HK-2 (cell line): Measurements from ENCODE around the gene ANTXR1.
"Not testable (repeated sequence)": the region's sequence is repeated elsewhere in the genome, so short reads cannot be mapped to it uniquely, and the experiment has no call there.

Experiments used
- DNase-seq: peaks from one replicate; pipeline ENCODE4 v3.0.0-alpha.2; 2018; ENCODE audit not compliant: unreplicated experiment

The ANTXR1 gene

GRCh38 chr2:69208023-69208595 lies 195.1 kb downstream of the ANTXR1 start:
- no peak for DNase-seq

- DNase-seq = no peak
Measured at GRCh38 chr2:69209482-69209881, 196.5 kb downstream of the ANTXR1 start.

GRCh38 chr2:69210385-69210784 lies 197.4 kb downstream of the ANTXR1 start:
- DNase-seq = no peak

GRCh38 chr2:69211048-69211447 lies 198.1 kb downstream of the ANTXR1 start:
- no peak for DNase-seq

GRCh38 chr2:69211686-69212085 lies 198.7 kb downstream of the ANTXR1 start:
- no peak for DNase-seq

GRCh38 chr2:69212238-69213028 lies 199.5 kb downstream of the ANTXR1 start:
- DNase-seq = no peak

- DNase-seq = no peak
Measured at GRCh38 chr2:69213201-69213600, 200.2 kb downstream of the ANTXR1 start.

- no peak for DNase-seq
Measured at GRCh38 chr2:69213782-69214181, 200.8 kb downstream of the ANTXR1 start.

GRCh38 chr2:69214898-69215297 lies 201.9 kb downstream of the ANTXR1 start:
- DNase-seq = no peak

- DNase-seq = no peak
Measured at GRCh38 chr2:69216535-69217332, 203.8 kb downstream of the ANTXR1 start.

GRCh38 chr2:69217333-69218080 lies 204.5 kb downstream of the ANTXR1 start:
- no peak for DNase-seq

- no peak for DNase-seq
Measured at GRCh38 chr2:69221512-69221911, 208.5 kb downstream of the ANTXR1 start.

- no peak for DNase-seq
Measured at GRCh38 chr2:69221960-69222751, 209.2 kb downstream of the ANTXR1 start.

GRCh38 chr2:69222953-69223658 lies 210.1 kb downstream of the ANTXR1 start:
- DNase-seq = no peak

GRCh38 chr2:69223759-69224511 lies 211.0 kb downstream of the ANTXR1 start:
- no peak for DNase-seq

- DNase-seq = no peak
Measured at GRCh38 chr2:69224512-69224837, 211.5 kb downstream of the ANTXR1 start.

- DNase-seq = no peak
Measured at GRCh38 chr2:69225933-69226332, 213.0 kb downstream of the ANTXR1 start.

- DNase-seq = no peak
Measured at GRCh38 chr2:69226903-69227302, 213.9 kb downstream of the ANTXR1 start.

- no peak for DNase-seq
Measured at GRCh38 chr2:69227716-69228115, 214.7 kb downstream of the ANTXR1 start.

- not testable (repeated sequence) for DNase-seq
Measured at GRCh38 chr2:69230946-69231345, 218.0 kb downstream of the ANTXR1 start.
